HG03060 (cell line): ENCODE results near the gene MPP2.

Experiments used
- ATAC-seq: cut with Tn5 transposase; IDR thresholded peaks from one replicate; pipeline ENCODE4 v1.9.1; 2021; ENCODE audit warnings: low read depth, moderate number of reproducible peaks; ENCODE audit not compliant: unreplicated experiment

Gene MPP2

DNA sequence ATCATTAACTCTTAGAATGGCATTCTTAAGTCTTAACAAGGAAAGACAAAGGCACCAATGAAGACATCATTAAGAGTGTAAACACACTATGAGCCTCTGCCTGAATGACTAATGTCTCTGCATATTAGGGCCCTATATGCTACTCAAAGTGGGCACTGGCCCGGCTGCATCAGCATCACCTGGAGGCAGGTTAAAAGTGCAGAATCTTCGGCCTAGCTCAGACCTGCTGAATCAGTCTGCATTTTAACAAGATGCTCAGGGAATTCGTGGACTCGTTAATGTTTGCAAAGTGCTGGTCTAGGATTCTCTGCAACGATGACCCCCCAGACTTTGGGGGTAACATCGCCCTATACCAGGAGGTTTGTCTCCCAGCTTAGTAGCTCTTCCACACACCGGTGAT is 81.1 kb downstream of the MPP2 start:
- ATAC-seq, result no peak

DNA sequence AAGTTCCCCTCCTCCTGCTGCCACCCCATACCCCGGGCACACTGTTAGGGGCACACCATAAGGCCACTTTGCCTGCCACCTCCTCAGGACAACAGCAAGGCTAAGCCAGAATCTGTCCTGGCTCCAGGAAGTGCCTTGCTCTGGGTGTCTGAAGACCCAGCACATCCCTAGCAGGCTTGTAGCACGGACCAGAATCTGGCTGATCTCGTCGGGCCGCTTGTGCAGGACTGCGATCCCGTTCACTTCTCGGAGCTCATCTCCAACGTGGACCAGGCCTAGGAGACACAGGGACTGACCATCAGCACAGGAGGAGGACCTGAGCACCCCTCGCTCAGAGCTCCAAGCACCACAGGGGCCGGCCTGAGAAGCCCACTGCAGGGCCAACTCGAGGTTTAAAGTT is 81.8 kb downstream of the MPP2 start:
- no peak for ATAC-seq
